Jurkat, Clone E6-1 (cell line): ENCODE results near the gene NTMT2. TPM values are rescaled to one million over a fixed set of nuclear protein-coding genes. Genes with fewer than 3 reads are reported as not detected.
"Not testable (repeated sequence)": the region's sequence is repeated elsewhere in the genome, so short reads cannot be mapped to it uniquely, and the experiment has no call there.

Source experiments
- DNase-seq: peaks from one replicate; pipeline ENCODE4 v3.0.0-alpha.2; 2011; ENCODE audit warnings: low read depth, low spot score
- H3K4me3 ChIP-seq: 2 replicates; pipeline ENCODE4 v1.5.1; 2011; ENCODE audit warnings: mild to moderate bottlenecking, low read length, control low read depth, moderate library complexity
- polyA plus RNA-seq: library from polyadenylated mRNA; unstranded; fragments of >200 nt; gene quantifications from one replicate; pipeline ENCODE4 v1.2.1, GENCODE V29; 2012; ENCODE audit warnings: missing spikeins; ENCODE audit not compliant: insufficient read length, insufficient read depth

The NTMT2 gene
- polyA plus RNA-seq: not detected

DNA sequence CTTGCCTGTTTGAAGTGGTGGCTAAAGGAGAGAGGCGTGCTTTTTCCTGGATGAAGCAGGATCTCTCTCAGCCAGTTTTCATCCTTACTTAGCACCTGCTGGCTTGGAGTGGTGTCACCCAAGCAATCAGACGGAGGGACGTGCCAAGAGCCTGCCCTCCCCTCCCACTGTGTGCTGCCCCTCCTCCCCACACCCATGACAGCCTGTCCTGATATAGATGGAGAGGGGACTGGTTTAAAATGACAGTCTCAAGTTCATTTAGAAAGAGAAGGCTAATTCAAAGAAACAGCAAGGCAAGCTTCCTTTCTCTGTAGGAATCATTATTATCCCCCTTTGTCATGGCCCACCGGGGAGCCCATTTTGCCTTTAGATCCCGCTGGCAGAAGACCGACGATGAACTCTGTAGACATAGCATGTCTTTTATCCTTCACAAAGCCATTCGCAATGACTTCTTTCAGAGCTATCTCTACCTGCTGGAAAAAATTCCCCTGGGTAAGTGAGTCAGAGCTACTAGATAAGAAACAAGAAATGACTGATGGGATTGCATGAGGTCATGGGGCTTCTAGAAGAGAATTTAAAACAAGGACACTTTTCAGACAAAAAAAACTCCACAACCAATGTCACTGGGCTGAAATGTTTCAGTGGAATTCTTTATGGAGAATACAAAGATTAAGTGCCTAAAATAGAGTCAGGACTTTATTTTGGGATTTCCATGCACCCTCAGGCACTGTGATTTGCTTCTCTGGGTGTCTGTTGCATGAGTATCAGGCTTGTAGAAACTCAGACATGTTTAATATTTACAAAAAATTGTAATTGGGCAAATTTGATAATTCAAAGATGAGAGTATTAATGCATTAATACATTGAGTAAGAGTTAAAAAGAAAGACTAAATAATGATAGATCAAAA lies at the start of gene NTMT2:
Gene NTMT2 (plus strand): TSS at position 190 of the 907 bp plus-strand sequence. CDS start 149 bp downstream, at position 339.
- peak within 1 kb of the TSS; percentile 17 for H3K4me3 ChIP-seq
- DNase-seq: no peak

DNA sequence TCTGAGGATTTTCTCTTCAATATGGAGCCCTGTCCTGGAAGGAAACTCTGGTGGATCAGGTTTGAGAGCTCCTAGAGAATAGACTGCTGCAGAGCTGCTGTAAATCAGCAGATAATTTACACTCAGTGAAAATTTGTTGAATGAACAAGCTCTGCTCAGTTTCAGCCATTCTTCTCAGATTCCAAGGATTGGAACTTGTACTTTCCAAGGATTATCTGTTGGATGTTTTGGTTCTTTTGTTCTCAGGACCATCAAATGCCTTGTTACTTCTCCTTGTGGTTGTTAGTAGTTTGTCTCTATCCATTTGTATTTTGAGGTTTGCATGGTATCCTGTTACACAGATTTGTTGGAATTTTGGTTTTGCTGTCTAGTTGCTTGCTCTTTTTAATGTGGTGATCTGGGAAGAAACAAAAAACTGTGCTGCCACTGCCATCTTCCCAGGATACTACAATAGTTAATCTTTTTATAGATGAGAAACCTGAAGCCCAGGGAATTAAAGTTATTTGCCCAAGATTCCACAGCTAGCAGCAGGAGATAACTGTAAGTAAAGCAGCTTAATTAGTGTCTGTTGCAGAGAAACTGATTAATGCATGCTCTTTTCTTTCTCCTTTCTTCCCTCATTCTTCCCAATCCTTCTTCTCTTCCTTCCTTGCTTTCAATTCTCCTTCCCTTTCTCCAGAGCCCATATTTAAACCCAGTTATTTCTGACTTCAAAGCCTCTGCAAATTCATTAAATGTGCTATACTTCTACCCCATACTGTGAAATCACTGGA lies 49.6 kb upstream of the NTMT2 start:
- no peak for DNase-seq
- H3K4me3 ChIP-seq: no peak overlapping the region

GRCh38 chr1:170096806-170097340 lies 48.9 kb upstream of the NTMT2 start:
- no peak overlapping the region for H3K4me3 ChIP-seq
- no peak for DNase-seq

GRCh38 chr1:170097449-170097948 lies 48.3 kb upstream of the NTMT2 start:
- DNase-seq: no peak

GRCh38 chr1:170113140-170113539 lies 32.6 kb upstream of the NTMT2 start:
- H3K4me3 ChIP-seq, DNase-seq: not testable (repeated sequence)

More at GRCh38 chr1:170097449-170097948, 48.3 kb upstream of the NTMT2 start:
- no peak overlapping the region for H3K4me3 ChIP-seq

DNA sequence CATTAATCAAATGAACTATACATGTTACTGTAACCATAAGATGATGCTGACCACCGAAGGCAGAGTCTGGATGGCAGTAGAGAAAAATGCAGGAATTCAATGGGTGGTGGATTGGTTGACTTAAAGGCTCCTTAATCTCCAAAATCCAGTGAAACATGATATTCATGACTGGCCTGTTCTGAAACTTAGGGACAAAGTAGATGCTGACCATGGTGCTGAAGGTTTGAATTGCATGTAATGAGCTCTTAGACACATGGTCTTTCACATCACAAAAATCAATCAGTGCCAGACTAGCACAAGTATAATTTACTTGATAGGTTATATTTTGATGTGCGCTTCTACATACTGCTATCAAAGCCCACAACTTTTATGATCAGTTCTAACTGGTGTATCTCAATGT lies 30.9 kb upstream of the NTMT2 start:
- peak; percentile 22 for DNase-seq
- H3K4me3 ChIP-seq: no peak overlapping the region

GRCh38 chr1:170122366-170122765 lies 23.4 kb upstream of the NTMT2 start:
- no peak for DNase-seq
- no peak overlapping the region for H3K4me3 ChIP-seq

DNA sequence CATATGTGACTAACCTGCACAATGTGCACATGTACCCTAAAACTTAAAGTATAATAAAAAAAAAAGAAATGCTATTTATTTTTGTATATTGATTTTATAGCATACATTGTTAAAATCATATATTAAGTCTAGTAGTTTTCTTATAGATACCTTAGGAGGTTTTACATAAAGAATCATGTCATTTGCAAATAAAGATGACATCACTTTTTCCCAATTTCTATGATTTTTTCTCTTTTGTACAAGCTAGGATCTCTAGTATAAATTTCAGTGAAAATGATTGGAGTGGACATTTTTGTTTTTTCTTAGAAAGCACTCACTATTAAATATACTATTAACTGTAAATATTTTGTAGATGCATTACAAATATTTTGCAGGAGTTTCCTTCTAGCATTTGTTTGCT lies 20.5 kb upstream of the NTMT2 start:
- H3K4me3 ChIP-seq: no peak overlapping the region
- DNase-seq: no peak

GRCh38 chr1:170126696-170127095 lies 19.1 kb upstream of the NTMT2 start:
- H3K4me3 ChIP-seq: no peak overlapping the region
- no peak for DNase-seq

DNA sequence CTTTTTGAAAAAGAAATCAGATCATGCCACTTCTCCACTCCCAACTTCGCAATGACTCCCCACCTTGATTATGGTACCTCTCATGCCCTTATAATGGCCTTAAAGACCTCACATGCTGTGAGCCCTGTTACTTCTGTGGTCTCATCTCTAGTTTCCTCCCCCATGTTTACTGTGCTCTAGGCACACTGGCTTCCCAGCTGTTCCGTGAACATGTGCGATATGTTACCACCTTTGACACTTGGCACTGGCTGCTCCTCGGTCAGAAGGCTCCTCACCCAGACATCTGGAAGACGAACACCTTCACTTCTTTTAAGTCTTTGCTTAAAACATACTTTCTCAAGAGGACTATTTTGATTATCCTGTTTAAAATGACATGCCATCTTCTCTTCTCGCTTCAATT lies 14.3 kb upstream of the NTMT2 start:
- no peak overlapping the region for H3K4me3 ChIP-seq
- no peak for DNase-seq

GRCh38 chr1:170131984-170132383 lies 13.8 kb upstream of the NTMT2 start:
- DNase-seq: no peak
- no peak overlapping the region for H3K4me3 ChIP-seq

GRCh38 chr1:170133766-170134495 lies 11.8 kb upstream of the NTMT2 start:
- no peak overlapping the region for H3K4me3 ChIP-seq
- no peak for DNase-seq

- no peak overlapping the region for H3K4me3 ChIP-seq
- DNase-seq: no peak
Measured at GRCh38 chr1:170134521-170134920, 11.2 kb upstream of the NTMT2 start.

- DNase-seq: no peak
- H3K4me3 ChIP-seq: no peak overlapping the region
Measured at GRCh38 chr1:170140371-170140770, 5.4 kb upstream of the NTMT2 start.

GRCh38 chr1:170145061-170145460 lies 698 bp upstream of the NTMT2 start:
- no peak overlapping the region for H3K4me3 ChIP-seq
- no peak for DNase-seq

GRCh38 chr1:170146720-170147263 lies 1.0 kb downstream of the NTMT2 start:
- peak overlapping the region; percentile 17 for H3K4me3 ChIP-seq
- DNase-seq: peak; percentile 95

- DNase-seq: no peak
- no peak overlapping the region for H3K4me3 ChIP-seq
Measured at GRCh38 chr1:170149241-170149640, 3.5 kb downstream of the NTMT2 start.

GRCh38 chr1:170150016-170150415 lies 4.3 kb downstream of the NTMT2 start:
- peak; percentile 55 for DNase-seq

DNA sequence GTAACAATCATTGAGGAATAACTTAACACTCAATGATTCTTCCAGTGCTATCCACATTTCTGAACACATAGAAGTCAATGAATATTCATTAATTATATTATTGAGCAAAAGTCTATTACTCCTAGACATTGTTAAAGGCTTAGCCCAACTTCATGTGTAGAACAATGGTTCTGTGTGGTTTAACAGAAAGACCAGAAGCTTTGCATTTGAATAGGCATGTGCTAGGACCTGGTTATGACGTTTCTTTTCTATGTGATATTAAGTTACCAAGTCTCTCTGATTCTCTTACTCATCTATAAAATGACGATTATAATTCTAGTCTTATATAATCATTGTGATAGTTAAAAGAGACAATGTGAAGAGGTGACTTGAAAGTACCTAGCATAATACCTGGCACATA lies 5.2 kb downstream of the NTMT2 start:
- H3K4me3 ChIP-seq: no peak overlapping the region
- no peak for DNase-seq

More at GRCh38 chr1:170150016-170150415, 4.3 kb downstream of the NTMT2 start:
- peak overlapping the region; percentile 21; the same call in 1 of the 2 replicates for H3K4me3 ChIP-seq
